ENCODE data around the gene DUSP1.
A peak's percentile ranks its signal among the peaks of the same experiment; 100 is the strongest.
"Not testable (repeated sequence)": the region's sequence is repeated elsewhere in the genome, so short reads cannot be mapped to it uniquely, and the experiment has no call there.

Gene DUSP1

GRCh38 chr5:172770675-172771438 lies at the start of gene DUSP1:
Gene DUSP1 (minus strand): TSS chr5:172771195. CDS start chr5:172770952, 243 bp downstream.
- Mint-ChIP-seq H3K36me3 (ENCODE audit: low read depth) (peaks cover 20% of the 10 kb centered on the region), H3K4me3 (peak within 1 kb of the TSS; percentile 85), H3K27me3 (ENCODE audit: low read depth) (no peaks in the 10 kb centered on the region), H3K9me3 (no peaks in the 10 kb centered on the region), H3K27ac (peak within 1 kb of the TSS; percentile 96), H3K4me1 (ENCODE audit: low read depth) (peaks cover 39% of the 10 kb centered on the region)

GRCh38 chr5:172820046-172820767 lies 49.2 kb upstream of the DUSP1 start:
- peaks cover 11% of the 10 kb centered on the region for H3K27me3 Mint-ChIP-seq (ENCODE audit: low read depth)
- H3K4me3 Mint-ChIP-seq, result no peak overlapping the region
- H3K4me1 Mint-ChIP-seq (ENCODE audit: low read depth), result peaks cover 1% of the 10 kb centered on the region
- peaks cover under 1% of the 10 kb centered on the region for H3K36me3 Mint-ChIP-seq (ENCODE audit: low read depth)
- H3K27ac Mint-ChIP-seq, result no peak overlapping the region
- H3K9me3 Mint-ChIP-seq, result peaks cover 3% of the 10 kb centered on the region

- peaks cover 1% of the 10 kb centered on the region for H3K4me1 Mint-ChIP-seq (ENCODE audit: low read depth)
- no peaks in the 10 kb centered on the region for H3K9me3 Mint-ChIP-seq
- no peak overlapping the region for H3K4me3 Mint-ChIP-seq
- H3K27ac Mint-ChIP-seq, result no peak overlapping the region
- H3K36me3 Mint-ChIP-seq (ENCODE audit: low read depth), result no peaks in the 10 kb centered on the region
- peaks cover 11% of the 10 kb centered on the region for H3K27me3 Mint-ChIP-seq (ENCODE audit: low read depth)
These were observed 48.6 kb upstream of the DUSP1 start for GRCh38 chr5:172819569-172819968.

GRCh38 chr5:172818081-172818480 lies 47.1 kb upstream of the DUSP1 start:
- Mint-ChIP-seq H3K4me1 (ENCODE audit: low read depth) (peaks cover 1% of the 10 kb centered on the region), H3K27ac (no peak overlapping the region), H3K4me3 (no peak overlapping the region), H3K36me3 (ENCODE audit: low read depth) (no peaks in the 10 kb centered on the region), H3K9me3 (no peaks in the 10 kb centered on the region), H3K27me3 (ENCODE audit: low read depth) (peaks cover 15% of the 10 kb centered on the region)

GRCh38 chr5:172817664-172818063 lies 46.7 kb upstream of the DUSP1 start:
- no peaks in the 10 kb centered on the region for H3K36me3 Mint-ChIP-seq (ENCODE audit: low read depth)
- H3K9me3 Mint-ChIP-seq, result no peaks in the 10 kb centered on the region
- peaks cover 1% of the 10 kb centered on the region for H3K4me1 Mint-ChIP-seq (ENCODE audit: low read depth)
- no peak overlapping the region for H3K4me3 Mint-ChIP-seq
- H3K27me3 Mint-ChIP-seq (ENCODE audit: low read depth), result peaks cover 15% of the 10 kb centered on the region
- H3K27ac Mint-ChIP-seq, result no peak overlapping the region

- no peaks in the 10 kb centered on the region for H3K9me3 Mint-ChIP-seq
- H3K4me1 Mint-ChIP-seq (ENCODE audit: low read depth), result peaks cover 1% of the 10 kb centered on the region
- H3K27ac Mint-ChIP-seq, result no peak overlapping the region
- no peaks in the 10 kb centered on the region for H3K36me3 Mint-ChIP-seq (ENCODE audit: low read depth)
- peaks cover 15% of the 10 kb centered on the region for H3K27me3 Mint-ChIP-seq (ENCODE audit: low read depth)
- no peak overlapping the region for H3K4me3 Mint-ChIP-seq
These were observed 46.0 kb upstream of the DUSP1 start for GRCh38 chr5:172816925-172817562.

- Mint-ChIP-seq H3K27me3 (ENCODE audit: low read depth) (peaks cover 15% of the 10 kb centered on the region), H3K36me3 (ENCODE audit: low read depth) (no peaks in the 10 kb centered on the region), H3K4me1 (ENCODE audit: low read depth) (peaks cover 1% of the 10 kb centered on the region), H3K27ac (no peak overlapping the region), H3K9me3 (no peaks in the 10 kb centered on the region), H3K4me3 (no peak overlapping the region)
These were observed 44.6 kb upstream of the DUSP1 start for GRCh38 chr5:172815631-172816030.

- H3K27me3 Mint-ChIP-seq (ENCODE audit: low read depth); H3K36me3 Mint-ChIP-seq (ENCODE audit: low read depth); H3K9me3 Mint-ChIP-seq; H3K4me3 Mint-ChIP-seq; H3K27ac Mint-ChIP-seq: not testable (repeated sequence)
- H3K4me1 Mint-ChIP-seq (ENCODE audit: low read depth), result peaks cover 13% of the 10 kb centered on the region
These were observed 40.0 kb upstream of the DUSP1 start for GRCh38 chr5:172810996-172811395.

GRCh38 chr5:172809774-172810173 lies 38.8 kb upstream of the DUSP1 start:
- Mint-ChIP-seq H3K4me1 (ENCODE audit: low read depth) (peaks cover 13% of the 10 kb centered on the region), H3K36me3 (ENCODE audit: low read depth) (no peaks in the 10 kb centered on the region), H3K27ac (no peak overlapping the region), H3K27me3 (ENCODE audit: low read depth) (peaks cover 4% of the 10 kb centered on the region), H3K4me3 (no peak overlapping the region), H3K9me3 (peaks cover 4% of the 10 kb centered on the region)

- H3K4me3 Mint-ChIP-seq, result peak overlapping the region; percentile 59
- peaks cover 4% of the 10 kb centered on the region for H3K9me3 Mint-ChIP-seq
- H3K27me3 Mint-ChIP-seq (ENCODE audit: low read depth), result peaks cover 3% of the 10 kb centered on the region
- peak overlapping the region; percentile 84 for H3K27ac Mint-ChIP-seq
- H3K4me1 Mint-ChIP-seq (ENCODE audit: low read depth), result peaks cover 13% of the 10 kb centered on the region
- H3K36me3 Mint-ChIP-seq (ENCODE audit: low read depth), result no peaks in the 10 kb centered on the region
These were observed 36.8 kb upstream of the DUSP1 start for GRCh38 chr5:172807766-172808311.

- peaks cover 3% of the 10 kb centered on the region for H3K27me3 Mint-ChIP-seq (ENCODE audit: low read depth)
These were observed 36.1 kb upstream of the DUSP1 start for GRCh38 chr5:172806897-172807672.

GRCh38 chr5:172805736-172806255 lies 34.8 kb upstream of the DUSP1 start:
- peaks cover 4% of the 10 kb centered on the region for H3K9me3 Mint-ChIP-seq
- H3K36me3 Mint-ChIP-seq (ENCODE audit: low read depth), result no peaks in the 10 kb centered on the region
- H3K4me3 Mint-ChIP-seq, result no peak overlapping the region
- H3K27me3 Mint-ChIP-seq (ENCODE audit: low read depth), result peaks cover 3% of the 10 kb centered on the region
- H3K27ac Mint-ChIP-seq, result no peak overlapping the region
- peaks cover 13% of the 10 kb centered on the region for H3K4me1 Mint-ChIP-seq (ENCODE audit: low read depth)

More at GRCh38 chr5:172806897-172807672, 36.1 kb upstream of the DUSP1 start:
- peaks cover 4% of the 10 kb centered on the region for H3K9me3 Mint-ChIP-seq
- peak overlapping the region; percentile 59 for H3K4me3 Mint-ChIP-seq
- H3K36me3 Mint-ChIP-seq (ENCODE audit: low read depth), result no peaks in the 10 kb centered on the region
- peak overlapping the region; percentile 84 for H3K27ac Mint-ChIP-seq
- peaks cover 13% of the 10 kb centered on the region for H3K4me1 Mint-ChIP-seq (ENCODE audit: low read depth)

GRCh38 chr5:172805018-172805683 lies 34.2 kb upstream of the DUSP1 start:
- no peaks in the 10 kb centered on the region for H3K36me3 Mint-ChIP-seq (ENCODE audit: low read depth)
- no peak overlapping the region for H3K4me3 Mint-ChIP-seq
- H3K4me1 Mint-ChIP-seq (ENCODE audit: low read depth), result peaks cover 13% of the 10 kb centered on the region
- peaks cover 4% of the 10 kb centered on the region for H3K9me3 Mint-ChIP-seq
- H3K27me3 Mint-ChIP-seq (ENCODE audit: low read depth), result peaks cover 3% of the 10 kb centered on the region
- no peak overlapping the region for H3K27ac Mint-ChIP-seq

Data from T-helper 1 cell treated with Interleukin-12 subunit alpha and Interleukin-12 subunit beta and Interleukin-4 antibody, amounts not matched to agents 30 μg/mL and 1 μg/mL, for 36 hours (primary cell).